NCI-H2196 (cell line): ENCODE measurements around the gene GRID2.
"Not testable (repeated sequence)": the region's sequence is repeated elsewhere in the genome, so short reads cannot be mapped to it uniquely, and the experiment has no call there.

Experiments used
- DNase-seq: peaks from one replicate; lab custom pipeline; 2025; ENCODE audit not compliant: unreplicated experiment; lab: John Stamatoyannopoulos, UW

The GRID2 gene

DNA sequence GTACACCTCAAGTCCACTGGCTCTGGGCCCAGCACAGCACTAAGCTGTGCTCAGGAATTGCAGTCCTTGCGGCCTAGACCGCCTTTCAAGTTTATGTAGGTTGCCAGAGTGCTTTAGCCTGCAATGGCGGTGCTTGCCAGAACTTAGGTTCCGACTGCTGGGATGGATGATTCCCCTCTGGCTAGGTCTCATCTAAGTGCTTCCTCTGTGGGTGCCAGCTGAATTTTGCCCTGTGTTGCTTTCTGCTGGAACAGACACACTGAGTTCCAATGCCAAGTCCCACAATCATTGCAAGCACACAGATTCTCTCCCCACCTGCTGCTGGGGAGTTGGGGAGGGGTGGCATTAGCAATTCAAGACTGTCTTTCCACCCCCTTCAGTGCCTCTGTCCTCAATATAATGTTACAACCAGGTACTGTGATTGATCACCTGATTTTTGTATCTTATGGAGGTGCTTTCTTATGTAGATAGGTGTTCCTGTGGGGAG is 129.5 kb downstream of the GRID2 start:
- no peak for DNase-seq

DNA sequence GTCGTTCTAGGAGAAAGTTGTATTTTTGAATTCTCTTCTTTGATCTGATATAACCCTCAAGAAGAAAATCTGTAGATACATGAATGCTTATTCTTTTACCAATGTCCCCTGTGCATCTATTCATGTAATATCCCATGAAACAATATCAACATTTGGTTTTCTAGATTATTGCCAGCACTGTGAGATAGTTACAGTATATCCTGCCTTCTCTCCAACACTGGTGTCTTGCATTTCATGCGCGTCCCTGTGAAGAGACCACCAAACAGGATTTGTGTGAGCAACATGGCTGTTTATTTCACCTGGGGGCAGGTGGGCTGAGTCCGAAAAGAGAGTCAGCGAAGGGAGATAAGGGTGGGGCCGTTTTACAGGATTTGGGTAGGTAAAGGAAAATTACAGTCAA is 135.0 kb downstream of the GRID2 start:
- DNase-seq = not testable (repeated sequence)

DNA sequence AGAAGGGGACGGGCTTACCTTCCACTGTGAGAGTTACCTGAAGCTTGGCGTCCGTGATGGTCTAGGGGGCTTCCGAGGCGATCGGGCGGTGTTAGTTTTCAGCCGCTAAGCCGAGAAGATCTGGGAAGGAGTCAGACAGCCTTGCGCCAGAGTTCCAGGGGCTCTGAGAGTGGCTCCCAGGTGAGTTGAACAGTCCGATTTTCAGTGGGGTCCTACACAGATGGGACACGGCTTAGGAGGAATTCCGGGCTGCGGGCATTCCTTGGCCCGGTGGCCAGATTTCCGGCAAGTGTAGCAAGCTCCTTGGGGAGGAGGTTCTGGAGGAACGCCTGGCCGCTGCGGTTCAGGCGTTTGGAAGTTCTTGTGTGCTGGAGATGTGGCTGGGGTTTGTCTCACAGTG is 138.4 kb downstream of the GRID2 start:
- not testable (repeated sequence) for DNase-seq

DNA sequence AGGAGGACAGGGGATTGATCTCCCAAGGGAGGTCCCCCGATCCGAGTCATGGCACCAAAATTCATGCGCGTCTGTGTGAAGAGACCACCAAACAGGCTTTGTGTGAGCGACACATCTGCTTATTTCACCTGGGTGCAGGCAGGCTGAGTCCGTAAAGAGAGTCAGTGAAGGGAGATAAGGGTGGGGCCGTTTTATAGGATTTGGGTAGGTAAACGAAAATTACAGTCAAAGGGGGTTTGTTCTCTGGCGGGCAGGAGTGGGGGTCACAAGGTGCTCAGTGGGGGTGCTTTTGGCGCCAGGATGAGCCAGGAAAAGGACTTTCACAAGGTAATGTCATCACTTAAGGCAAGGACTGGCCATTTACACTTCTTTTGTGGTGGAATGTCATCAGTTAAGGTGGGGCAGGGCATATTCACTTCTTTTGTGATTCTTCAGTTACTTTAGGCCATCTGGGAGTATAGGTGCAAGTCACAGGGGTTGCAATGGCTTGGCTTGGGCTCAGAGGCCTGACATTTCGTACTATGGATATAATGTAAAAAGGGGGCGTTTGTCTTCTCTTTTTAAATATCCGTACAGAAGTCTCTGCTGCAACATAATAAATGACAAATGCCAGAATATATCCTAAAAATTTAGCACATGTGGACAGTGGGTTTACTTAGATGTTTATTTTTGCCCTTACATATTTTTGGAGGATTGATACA is 140.5 kb downstream of the GRID2 start:
- DNase-seq = not testable (repeated sequence)

DNA sequence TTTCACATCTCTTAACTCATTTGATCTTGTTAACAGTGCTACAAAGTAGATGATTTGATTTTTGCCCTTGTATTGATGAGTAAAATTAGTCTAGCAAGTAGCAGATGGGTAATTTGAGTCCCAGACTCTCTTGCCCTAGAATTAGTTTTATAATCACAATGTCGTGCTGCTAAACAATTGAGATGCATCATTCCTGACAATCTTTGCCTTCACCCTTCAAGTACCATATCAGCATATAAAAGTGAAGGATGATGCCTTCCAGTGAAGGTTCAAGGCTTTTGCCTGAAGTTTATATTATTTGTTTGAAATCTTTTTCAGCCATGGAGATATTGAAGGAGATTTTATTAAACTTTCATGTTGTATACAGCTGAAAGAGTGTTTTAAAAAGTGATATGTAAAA is 141.4 kb downstream of the GRID2 start:
- DNase-seq = no peak

DNA sequence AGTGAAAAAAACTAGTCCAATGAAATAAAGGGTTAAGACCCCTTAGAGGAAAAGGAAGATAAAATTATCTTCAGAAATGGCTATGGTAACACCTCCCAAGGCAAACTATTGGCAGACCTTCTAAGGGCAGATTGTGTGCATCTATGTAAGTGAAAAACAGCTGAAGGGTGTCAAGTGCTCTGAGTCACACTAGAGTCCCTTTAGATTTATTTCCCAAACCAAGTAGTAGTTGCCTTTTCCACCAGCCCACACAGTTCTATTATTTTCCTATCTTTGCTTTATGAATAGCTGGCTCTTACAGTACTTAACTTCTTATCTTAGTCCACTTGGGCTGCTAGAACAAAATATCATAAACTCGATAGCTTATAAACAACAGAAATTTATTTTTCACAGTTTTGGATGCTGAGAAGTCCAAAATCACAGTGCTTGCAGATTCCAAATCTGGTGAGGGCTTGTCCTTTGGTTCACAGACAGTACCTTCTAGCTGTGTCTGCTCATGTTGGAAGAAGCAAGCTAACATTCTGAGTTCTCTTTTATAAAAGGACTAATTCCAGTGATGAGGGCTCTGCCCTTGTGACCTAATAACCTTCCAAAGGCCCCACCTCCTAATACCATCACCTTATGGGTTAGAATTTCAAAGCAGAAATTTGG is 143.6 kb downstream of the GRID2 start:
- no peak for DNase-seq

DNA sequence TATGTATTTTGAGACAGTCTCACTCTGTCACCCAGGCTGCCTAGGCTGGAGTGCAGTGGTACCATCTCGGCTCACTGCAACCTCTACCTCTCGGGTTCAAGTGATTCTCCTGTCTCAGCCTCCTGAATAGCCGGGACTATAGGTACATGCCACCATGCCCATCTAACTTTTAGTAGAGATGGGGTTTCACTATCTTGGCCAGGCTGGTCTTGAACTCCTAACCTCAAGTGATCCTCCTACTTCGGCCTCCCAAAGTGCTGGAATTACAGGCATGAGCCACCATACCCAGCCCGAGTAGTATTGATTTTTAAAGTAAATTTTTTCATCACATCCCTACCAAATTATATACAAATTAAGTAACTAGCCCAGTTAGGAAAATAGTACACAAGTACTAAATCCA is 144.4 kb downstream of the GRID2 start:
- DNase-seq = not testable (repeated sequence)

DNA sequence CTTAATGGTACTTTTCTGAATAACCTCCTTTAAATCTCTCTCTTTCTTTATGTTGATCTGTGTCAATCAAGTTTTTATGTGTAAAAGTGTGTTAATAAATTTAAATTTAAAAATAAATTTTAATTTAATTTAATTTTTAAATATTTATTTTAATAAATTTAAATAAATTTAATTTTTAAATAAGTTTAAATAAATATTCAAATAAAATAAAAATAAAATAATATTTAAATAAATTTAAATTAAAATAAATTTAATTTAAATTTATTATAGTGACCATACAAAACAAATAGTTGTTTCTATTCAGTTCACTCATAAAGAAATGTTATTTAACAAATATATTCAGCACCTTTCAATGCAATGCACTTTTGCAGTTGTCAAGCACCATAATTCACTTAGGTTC is 146.9 kb downstream of the GRID2 start:
- DNase-seq = no peak

DNA sequence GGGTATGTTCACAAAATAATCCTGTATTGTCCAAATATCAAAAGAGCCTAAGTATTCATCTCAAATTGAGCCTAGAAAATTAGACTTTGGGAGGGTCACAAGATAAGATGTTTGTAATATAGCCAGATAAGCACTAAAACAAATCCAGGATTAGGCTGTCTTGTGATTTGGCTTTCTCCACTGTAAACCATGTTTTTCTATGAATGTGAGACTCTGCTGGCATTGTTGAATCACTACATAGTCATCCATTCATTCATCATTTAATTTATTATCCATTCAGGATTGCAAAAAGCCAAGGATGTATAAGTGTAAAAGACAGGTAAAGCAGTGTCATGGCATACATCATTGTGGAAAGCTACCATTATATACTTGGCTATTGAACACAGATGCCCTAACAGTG is 148.0 kb downstream of the GRID2 start:
- DNase-seq = no peak

DNA sequence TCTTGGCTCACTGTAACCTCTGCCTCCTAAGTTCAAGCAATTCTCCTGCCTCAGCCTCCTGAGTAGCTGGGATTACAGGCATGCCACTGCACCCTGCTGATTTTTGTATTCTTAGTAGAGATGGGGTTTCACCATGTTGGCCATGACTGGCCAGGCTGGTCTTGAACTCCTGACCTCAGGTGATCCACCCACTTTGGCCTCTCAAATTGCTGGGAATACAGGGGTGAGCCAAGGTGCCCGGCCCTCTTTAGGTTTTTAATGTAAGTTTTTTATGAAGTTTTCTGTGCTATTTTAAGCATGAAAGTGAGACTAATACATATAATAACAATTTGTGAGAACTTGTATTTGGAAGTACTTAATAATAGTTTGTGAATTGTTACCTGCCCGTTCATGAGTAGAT is 148.6 kb downstream of the GRID2 start:
- DNase-seq = not testable (repeated sequence)

DNA sequence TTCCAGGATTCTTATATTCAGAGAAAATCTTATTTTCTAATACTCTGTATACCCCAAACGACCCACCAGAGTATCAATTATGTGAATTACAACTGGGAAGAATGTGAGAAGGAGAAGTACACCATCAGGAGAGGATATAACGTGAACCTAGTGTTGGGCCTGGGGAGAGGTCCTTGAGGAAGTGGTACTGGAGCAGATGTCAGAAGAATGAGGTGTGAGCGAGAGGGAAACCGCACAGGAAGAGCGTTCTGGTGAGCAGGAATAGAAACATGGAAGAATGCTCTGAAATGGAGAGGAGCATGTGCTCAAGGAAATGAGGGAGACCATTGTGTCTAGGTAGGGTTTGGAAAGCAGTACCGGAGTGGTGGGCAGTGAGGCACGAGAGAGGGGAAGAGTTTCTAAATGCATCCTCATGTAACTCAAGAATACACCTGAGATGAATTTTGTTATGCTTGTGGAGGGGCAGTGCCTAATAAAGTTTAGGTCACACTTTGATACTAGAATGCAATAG is 151.6 kb downstream of the GRID2 start:
- DNase-seq = no peak

DNA sequence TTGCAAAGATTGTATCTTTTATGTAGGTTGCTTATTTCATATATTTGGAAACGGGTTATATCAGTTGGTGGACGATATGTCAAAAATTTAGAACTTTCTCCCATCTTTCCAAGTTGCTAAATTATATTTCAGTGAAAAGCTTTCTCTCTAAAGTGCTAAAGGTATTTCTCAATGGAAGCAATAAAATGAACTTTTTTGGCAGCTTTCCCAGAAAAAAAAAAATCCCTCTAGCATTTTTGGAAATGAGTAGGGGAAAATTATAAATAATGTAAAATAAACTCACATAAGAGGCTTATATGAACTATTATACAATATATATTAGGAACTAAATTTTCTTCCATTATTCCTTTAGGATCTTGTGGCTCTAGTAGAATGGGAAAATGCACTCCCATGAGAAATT is 152.2 kb downstream of the GRID2 start:
- DNase-seq = no peak

DNA sequence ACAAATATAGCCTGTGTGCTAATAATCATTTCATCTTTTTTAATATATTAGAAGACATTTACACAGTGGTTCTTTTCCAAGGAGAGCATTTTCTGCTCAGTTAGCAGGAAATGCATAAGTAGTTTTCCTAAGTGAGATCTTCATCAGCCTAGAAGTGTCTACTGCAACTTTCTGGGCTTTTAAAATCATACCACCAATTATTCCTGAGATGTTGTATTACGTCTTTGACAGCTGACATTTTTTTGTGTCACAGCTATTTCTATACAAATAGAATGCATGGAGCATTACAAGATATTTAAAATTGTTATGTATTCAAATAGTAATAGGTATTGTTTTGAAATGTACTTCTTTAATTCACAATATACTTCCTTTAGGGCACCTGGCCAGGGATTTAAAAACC is 158.0 kb downstream of the GRID2 start:
- DNase-seq = no peak

DNA sequence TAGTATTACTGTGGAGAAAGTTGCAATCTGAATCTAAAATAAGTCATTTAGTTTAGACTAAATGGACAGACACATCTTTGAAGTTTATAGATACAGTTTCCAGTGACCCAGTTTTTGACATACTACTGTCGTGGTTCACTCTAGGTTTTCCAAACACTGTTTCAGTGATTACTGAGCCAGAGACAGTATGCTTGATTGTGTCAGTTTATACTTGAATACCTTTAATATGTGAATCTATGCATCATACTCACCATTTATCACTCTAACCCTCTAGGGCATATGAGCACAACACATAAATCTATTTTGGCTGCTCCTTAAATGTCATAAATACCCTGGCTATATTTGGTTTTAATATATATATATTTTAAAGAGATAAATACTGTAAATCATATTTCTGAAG is 173.5 kb downstream of the GRID2 start:
- DNase-seq = no peak

DNA sequence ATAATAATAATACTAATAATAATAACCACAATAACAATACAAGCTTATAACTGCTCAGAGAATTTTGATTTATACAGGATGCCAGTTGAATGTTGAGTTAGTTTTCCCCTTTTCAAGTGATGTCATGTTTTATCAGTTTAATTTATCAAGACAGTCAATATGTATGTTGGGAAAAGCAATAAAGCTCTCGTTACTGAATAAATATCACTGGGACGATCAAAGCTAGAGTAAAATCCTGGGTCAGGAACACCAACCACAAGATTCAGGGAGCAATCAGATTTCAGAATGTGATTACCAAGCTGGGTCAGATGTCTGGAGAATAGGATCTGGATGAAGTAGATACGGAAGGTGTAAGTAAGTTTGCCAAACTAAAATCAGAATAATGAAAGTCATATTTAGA is 179.6 kb downstream of the GRID2 start:
- DNase-seq = no peak

DNA sequence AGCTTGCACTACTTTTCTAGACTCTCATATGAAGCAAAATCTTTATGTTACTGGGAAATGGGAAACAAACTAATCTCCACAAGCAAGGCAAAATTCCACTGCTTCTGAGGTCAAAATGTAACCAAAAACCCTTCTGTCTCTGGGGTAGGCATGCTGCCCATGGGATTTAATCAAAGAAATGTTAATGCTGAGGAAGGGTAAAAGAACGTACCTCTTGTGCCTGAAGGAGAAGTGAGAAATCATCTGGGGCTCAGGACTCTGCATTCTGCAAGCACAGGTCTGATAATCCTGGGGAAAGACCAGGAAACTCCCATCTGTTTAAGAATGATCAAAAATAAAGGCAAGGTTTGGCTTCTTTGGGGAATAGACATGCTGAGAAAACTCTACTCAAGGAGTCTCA is 184.7 kb downstream of the GRID2 start:
- no peak for DNase-seq

DNA sequence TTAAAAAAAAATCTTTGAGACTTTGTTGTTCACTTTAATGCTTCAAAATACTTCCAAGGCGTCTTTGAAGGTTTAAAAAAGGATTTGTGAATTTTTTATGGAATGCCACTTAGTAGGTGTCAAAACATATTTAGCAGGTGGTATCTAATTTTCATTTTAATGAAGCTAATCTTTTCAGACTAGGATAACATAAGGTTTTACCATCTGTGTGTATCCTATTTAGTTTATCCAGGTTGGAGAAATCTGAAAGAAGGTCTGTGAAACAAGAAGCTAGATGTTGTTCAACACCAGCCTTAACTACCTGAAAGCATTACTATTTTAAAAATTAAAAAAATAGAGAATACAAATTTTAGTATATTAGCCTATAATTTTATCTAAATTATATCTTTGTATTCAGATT is 193.4 kb downstream of the GRID2 start:
- DNase-seq = no peak

DNA sequence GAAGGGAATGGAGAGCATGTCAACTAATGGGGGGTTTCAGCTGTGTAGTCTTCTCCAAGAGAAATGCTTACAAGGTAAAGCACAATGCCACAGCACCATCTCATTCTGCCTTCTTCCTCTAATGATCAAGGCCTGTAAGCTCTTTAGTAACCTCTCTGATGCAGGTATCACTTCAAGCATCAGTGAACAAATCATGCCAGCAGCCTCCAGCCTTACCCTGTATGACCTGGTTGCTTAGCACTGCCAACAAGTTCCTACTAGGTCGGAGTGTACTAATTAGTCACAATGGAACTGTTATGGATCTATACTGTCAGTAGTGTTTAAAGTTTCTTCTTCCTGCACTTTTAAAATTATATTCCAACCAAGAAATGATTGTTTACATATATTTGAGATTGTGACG is 197.7 kb downstream of the GRID2 start:
- no peak for DNase-seq

DNA sequence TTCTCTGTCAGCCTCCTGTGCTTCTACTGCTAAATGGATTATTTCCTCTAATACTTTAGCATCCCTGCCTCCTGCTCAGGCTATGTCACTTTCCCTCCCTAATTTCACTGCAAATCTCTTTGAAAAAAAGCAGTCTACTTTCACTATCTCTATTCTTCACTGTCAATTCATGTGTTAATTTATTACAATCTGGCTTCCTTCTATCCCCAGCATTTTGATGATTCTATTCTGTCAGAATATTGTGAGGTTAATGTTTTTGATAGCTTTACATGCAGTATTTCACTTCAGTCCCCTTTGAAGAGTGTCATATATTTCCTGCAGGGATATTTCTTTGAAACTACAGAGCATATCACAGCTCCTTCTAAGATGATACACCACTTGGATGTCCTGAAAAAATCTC is 203.2 kb downstream of the GRID2 start:
- DNase-seq = no peak

DNA sequence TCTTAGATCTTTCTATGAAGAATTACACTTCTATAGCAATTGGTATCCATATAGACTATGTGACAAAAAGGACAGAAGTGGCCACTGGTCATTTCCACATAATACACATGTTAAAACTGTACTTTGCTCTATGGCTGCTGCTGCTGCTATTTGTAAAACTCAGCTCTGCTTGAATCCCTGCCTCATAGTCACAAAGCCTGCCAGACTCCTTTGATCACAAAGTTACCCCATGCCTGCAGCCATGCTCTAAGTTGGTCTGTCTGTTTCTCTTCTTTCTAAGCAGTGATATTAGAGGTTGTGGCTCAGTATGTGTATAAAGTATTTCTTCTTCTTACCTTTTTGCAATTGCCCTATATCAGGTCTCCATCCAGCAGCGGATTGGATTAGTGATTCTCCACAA is 210.9 kb downstream of the GRID2 start:
- no peak for DNase-seq

DNA sequence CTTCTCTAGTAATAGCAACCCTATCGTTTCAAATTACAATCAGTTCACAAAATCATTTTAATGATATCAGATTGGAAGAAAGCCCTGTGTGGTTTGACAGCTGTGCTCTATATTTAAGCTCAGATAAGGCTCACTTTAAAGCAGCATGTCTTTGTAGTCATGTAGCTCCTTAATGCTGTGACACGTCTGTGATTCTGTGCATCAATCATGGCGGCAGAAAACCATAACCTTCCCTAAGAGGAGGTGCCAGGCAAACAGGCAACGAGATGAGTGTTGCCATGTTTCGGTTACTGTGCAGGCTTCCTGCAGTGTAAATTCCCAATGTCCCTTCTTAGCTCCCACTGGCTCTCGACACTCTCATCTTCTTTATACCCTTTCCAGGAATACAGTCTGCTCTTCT is 212.7 kb downstream of the GRID2 start:
- DNase-seq = no peak

DNA sequence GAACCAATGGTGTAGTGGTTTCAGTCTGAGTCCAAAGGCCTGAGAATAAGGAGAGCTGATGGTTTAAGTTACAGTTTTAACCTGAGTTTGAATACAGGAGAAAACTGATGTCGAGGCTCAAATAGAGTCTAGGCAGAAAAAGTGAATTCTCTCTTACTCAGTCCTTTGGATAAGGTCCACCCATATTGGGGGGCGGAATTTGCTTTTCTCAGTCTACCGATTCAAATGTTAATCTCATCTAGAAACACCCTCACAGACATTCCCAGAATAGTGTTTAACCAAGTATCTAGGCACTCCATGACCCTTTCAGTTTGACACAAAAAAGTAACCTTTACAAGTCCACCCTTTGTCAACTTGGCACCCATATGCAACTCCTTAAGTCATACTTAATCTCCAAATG is 216.0 kb downstream of the GRID2 start:
- DNase-seq = no peak

DNA sequence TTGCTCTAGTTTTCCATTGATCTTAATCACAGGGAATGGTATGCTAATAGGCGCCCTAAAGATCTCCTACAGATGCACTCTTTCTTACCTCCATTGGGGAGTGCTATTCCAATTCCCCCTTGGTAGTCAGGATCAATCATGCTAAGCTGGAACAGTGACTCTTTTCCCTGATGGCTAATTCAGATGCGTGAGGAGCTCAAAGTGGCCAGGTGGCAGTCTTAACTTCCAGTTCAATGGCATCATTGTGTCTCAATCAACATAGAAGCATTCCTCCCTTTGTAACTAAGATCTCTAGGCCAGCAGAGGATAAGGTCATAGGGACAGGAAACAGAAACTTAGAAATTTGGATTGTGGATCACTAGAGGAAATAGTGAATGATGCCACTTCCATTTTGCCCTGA is 216.8 kb downstream of the GRID2 start:
- no peak for DNase-seq
